ENCODE data around the gene INPP5D.

The INPP5D gene

GRCh38 chr2:233252227-233252626 lies 192.1 kb downstream of the INPP5D start:
- DNase-seq (ENCODE audit: low read depth): no peak
- peak overlapping the region; percentile 97 for H3K4me3 ChIP-seq (ENCODE audit: low read depth, low read length)
- TF ChIP-seq CTCF (IDR thresholded peaks at IDR 0.05; ENCODE audit: low read depth, low read length, missing control alignments): no peak

- TF ChIP-seq CTCF (IDR thresholded peaks at IDR 0.05; ENCODE audit: low read depth, low read length, missing control alignments): no peak
- DNase-seq (ENCODE audit: low read depth): no peak
- H3K4me3 ChIP-seq (ENCODE audit: low read depth, low read length): no peak overlapping the region
Measured at GRCh38 chr2:233255151-233255550, 195.0 kb downstream of the INPP5D start.

- no peak for TF ChIP-seq CTCF (IDR thresholded peaks at IDR 0.05; ENCODE audit: low read depth, low read length, missing control alignments)
- DNase-seq (ENCODE audit: low read depth): no peak
- no peak overlapping the region for H3K4me3 ChIP-seq (ENCODE audit: low read depth, low read length)
Measured at GRCh38 chr2:233256048-233256447, 195.9 kb downstream of the INPP5D start.

Data from GM12864 (cell line).